ENCODE data around the gene CTDSPL.

DNA sequence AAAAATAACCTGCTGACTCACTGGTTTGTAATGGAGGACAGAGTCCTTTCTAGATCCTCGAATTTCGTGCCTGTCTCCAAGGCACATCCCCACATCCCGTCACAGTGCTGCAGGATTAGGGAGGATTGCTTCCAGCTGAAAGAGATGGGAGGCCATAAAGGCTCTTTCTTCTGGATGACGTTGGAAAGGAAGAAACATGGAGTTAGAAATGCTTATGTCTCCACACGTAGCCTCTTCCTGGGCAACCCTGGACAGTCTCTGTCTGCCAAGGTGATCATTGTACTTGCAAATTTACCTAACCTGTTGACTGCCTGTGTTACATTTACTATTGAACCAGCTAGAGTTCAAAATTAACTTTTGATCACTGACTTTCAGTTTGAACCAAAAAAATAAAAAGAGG is 101.3 kb downstream of the CTDSPL start:
- TF ChIP-seq ZNF239 (tag by site-specific recombination; IDR thresholded peaks at IDR 0.05) (no peak), ZNF274 (IDR thresholded peaks at IDR 0.05; ENCODE audit: low read length) (no peak), ZNF274 (tag by site-specific recombination; IDR thresholded peaks at IDR 0.05; ENCODE audit: borderline replicate concordance) (no peak), GLIS2 (tag by site-specific recombination; IDR thresholded peaks at IDR 0.05) (no peak), MYNN (tag by site-specific recombination; IDR thresholded peaks at IDR 0.05; ENCODE audit: borderline replicate concordance) (no peak), ZXDB (tag by site-specific recombination; IDR thresholded peaks at IDR 0.05) (no peak), ZNF350 (tag by site-specific recombination; IDR thresholded peaks at IDR 0.05) (no peak)
- TF ChIP-seq, protein P1, sequence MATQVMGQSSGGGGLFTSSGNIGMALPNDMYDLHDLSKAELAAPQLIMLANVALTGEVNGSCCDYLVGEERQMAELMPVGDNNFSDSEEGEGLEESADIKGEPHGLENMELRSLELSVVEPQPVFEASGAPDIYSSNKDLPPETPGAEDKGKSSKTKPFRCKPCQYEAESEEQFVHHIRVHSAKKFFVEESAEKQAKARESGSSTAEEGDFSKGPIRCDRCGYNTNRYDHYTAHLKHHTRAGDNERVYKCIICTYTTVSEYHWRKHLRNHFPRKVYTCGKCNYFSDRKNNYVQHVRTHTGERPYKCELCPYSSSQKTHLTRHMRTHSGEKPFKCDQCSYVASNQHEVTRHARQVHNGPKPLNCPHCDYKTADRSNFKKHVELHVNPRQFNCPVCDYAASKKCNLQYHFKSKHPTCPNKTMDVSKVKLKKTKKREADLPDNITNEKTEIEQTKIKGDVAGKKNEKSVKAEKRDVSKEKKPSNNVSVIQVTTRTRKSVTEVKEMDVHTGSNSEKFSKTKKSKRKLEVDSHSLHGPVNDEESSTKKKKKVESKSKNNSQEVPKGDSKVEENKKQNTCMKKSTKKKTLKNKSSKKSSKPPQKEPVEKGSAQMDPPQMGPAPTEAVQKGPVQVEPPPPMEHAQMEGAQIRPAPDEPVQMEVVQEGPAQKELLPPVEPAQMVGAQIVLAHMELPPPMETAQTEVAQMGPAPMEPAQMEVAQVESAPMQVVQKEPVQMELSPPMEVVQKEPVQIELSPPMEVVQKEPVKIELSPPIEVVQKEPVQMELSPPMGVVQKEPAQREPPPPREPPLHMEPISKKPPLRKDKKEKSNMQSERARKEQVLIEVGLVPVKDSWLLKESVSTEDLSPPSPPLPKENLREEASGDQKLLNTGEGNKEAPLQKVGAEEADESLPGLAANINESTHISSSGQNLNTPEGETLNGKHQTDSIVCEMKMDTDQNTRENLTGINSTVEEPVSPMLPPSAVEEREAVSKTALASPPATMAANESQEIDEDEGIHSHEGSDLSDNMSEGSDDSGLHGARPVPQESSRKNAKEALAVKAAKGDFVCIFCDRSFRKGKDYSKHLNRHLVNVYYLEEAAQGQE (tag by site-specific recombination; IDR thresholded peaks at IDR 0.05): no peak
- TF ChIP-seq, protein P2, sequence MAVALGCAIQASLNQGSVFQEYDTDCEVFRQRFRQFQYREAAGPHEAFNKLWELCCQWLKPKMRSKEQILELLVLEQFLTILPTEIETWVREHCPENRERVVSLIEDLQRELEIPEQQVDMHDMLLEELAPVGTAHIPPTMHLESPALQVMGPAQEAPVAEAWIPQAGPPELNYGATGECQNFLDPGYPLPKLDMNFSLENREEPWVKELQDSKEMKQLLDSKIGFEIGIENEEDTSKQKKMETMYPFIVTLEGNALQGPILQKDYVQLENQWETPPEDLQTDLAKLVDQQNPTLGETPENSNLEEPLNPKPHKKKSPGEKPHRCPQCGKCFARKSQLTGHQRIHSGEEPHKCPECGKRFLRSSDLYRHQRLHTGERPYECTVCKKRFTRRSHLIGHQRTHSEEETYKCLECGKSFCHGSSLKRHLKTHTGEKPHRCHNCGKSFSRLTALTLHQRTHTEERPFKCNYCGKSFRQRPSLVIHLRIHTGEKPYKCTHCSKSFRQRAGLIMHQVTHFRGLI (tag by site-specific recombination; IDR thresholded peaks at IDR 0.05): no peak
